Measurements from ENCODE around the gene COLEC12.

COLEC12 gene

GRCh38 chr18:478681-479080, 21.8 kb downstream of the COLEC12 start:
- H3K4me3 ChIP-seq (ENCODE audit: low read length): no peak overlapping the region
- DNase-seq (ENCODE audit: low read depth, low spot score): no peak

GRCh38 chr18:477565-477964, 22.9 kb downstream of the COLEC12 start:
- H3K4me3 ChIP-seq (ENCODE audit: low read length): no peak overlapping the region
- peak; percentile 60 for DNase-seq (ENCODE audit: low read depth, low spot score)

GRCh38 chr18:476251-476664, 24.2 kb downstream of the COLEC12 start:
- DNase-seq (ENCODE audit: low read depth, low spot score): no peak
- H3K4me3 ChIP-seq (ENCODE audit: low read length): no peak overlapping the region

- H3K4me3 ChIP-seq (ENCODE audit: low read length): no peak overlapping the region
- DNase-seq (ENCODE audit: low read depth, low spot score): no peak
Measured at GRCh38 chr18:475202-476031, 25.1 kb downstream of the COLEC12 start.

- no peak for DNase-seq (ENCODE audit: low read depth, low spot score)
- no peak overlapping the region for H3K4me3 ChIP-seq (ENCODE audit: low read length)
Measured at GRCh38 chr18:474416-474815, 26.1 kb downstream of the COLEC12 start.

GRCh38 chr18:473802-474201, 26.7 kb downstream of the COLEC12 start:
- no peak overlapping the region for H3K4me3 ChIP-seq (ENCODE audit: low read length)
- DNase-seq (ENCODE audit: low read depth, low spot score): no peak

- no peak for DNase-seq (ENCODE audit: low read depth, low spot score)
- H3K4me3 ChIP-seq (ENCODE audit: low read length): no peak overlapping the region
Measured at GRCh38 chr18:471716-472115, 28.8 kb downstream of the COLEC12 start.

- H3K4me3 ChIP-seq (ENCODE audit: low read length): no peak overlapping the region
- no peak for DNase-seq (ENCODE audit: low read depth, low spot score)
Measured at GRCh38 chr18:470661-471501, 29.6 kb downstream of the COLEC12 start.

GRCh38 chr18:468955-469790, 31.3 kb downstream of the COLEC12 start:
- DNase-seq (ENCODE audit: low read depth, low spot score): peak; percentile 75
- H3K4me3 ChIP-seq (ENCODE audit: low read length): no peak overlapping the region

- DNase-seq (ENCODE audit: low read depth, low spot score): no peak
- H3K4me3 ChIP-seq (ENCODE audit: low read length): no peak overlapping the region
Measured at GRCh38 chr18:463827-464541, 36.5 kb downstream of the COLEC12 start.

GRCh38 chr18:463403-463802, 37.1 kb downstream of the COLEC12 start:
- H3K4me3 ChIP-seq (ENCODE audit: low read length): no peak overlapping the region
- DNase-seq (ENCODE audit: low read depth, low spot score): no peak

- no peak overlapping the region for H3K4me3 ChIP-seq (ENCODE audit: low read length)
- no peak for DNase-seq (ENCODE audit: low read depth, low spot score)
Measured at GRCh38 chr18:461762-462161, 38.7 kb downstream of the COLEC12 start.

GRCh38 chr18:460791-461190, 39.7 kb downstream of the COLEC12 start:
- no peak for DNase-seq (ENCODE audit: low read depth, low spot score)
- no peak overlapping the region for H3K4me3 ChIP-seq (ENCODE audit: low read length)

- no peak for DNase-seq (ENCODE audit: low read depth, low spot score)
- no peak overlapping the region for H3K4me3 ChIP-seq (ENCODE audit: low read length)
Measured at GRCh38 chr18:459814-460593, 40.5 kb downstream of the COLEC12 start.

GRCh38 chr18:457521-458412, 42.7 kb downstream of the COLEC12 start:
- DNase-seq (ENCODE audit: low read depth, low spot score): no peak
- no peak overlapping the region for H3K4me3 ChIP-seq (ENCODE audit: low read length)

- DNase-seq (ENCODE audit: low read depth, low spot score): peak; percentile 27
- H3K4me3 ChIP-seq (ENCODE audit: low read length): no peak overlapping the region
Measured at GRCh38 chr18:457140-457519, 43.4 kb downstream of the COLEC12 start.

All from Jurkat, Clone E6-1 (cell line).